HepG2 (cell line): ENCODE results near the gene NPHP4. TPM values are rescaled to one million over a fixed set of nuclear protein-coding genes. Genes with fewer than 3 reads are reported as not detected.

Experiments
- ATM ChIP-seq: fragments of 450-650 bp; IDR thresholded peaks from 2 replicates; pipeline ENCODE4 v1.7.1; 2017; ENCODE audit warnings: mild to moderate bottlenecking, borderline replicate concordance
- GTF2F1 ChIP-seq: fragments of 150-350 bp; IDR thresholded peaks from 2 replicates; pipeline ENCODE4 v1.6.1; 2014; ENCODE audit warnings: low read length
- HMGXB4 ChIP-seq, 2 experiments: sonication (generic) in 1 of 2; formaldehyde crosslinking in 1 of 2; IDR thresholded peaks; 2 replicates each; pipeline versions ENCODE4 v1.4.0 to v1.6.1; 2018 to 2020; ENCODE audit warnings: missing genetic modification reagents in 2 of 2, borderline replicate concordance in 1 of 2, low read depth in 1 of 2, mild to moderate bottlenecking in 1 of 2, missing biosample characterization in 1 of 2
- HNRNPL ChIP-seq: fragments of 200-400 bp; formaldehyde crosslinking; IDR thresholded peaks from 2 replicates; pipeline ENCODE4 v1.6.1; 2017; ENCODE audit warnings: mild to moderate bottlenecking, low read depth, low read length
- POGK ChIP-seq: sonication (generic); formaldehyde crosslinking; conservative IDR thresholded peaks from 2 replicates; pipeline ENCODE4 v1.8.0; 2022; ENCODE audit warnings: mild to moderate bottlenecking, moderate library complexity, missing genetic modification reagents
- PRDM15 ChIP-seq: sonication (generic); formaldehyde crosslinking; IDR thresholded peaks from 2 replicates; pipeline ENCODE4 v1.4.0; 2020; ENCODE audit warnings: missing genetic modification reagents
- REL ChIP-seq: sonication (generic); formaldehyde crosslinking; conservative IDR thresholded peaks from 2 replicates; pipeline ENCODE4 v1.8.0; 2022; ENCODE audit warnings: mild to moderate bottlenecking, missing genetic modification reagents, moderate library complexity
- SNAI1 ChIP-seq: sonication (generic); formaldehyde crosslinking; IDR thresholded peaks from 2 replicates; pipeline ENCODE4 v1.5.0; 2020; ENCODE audit warnings: mild to moderate bottlenecking, missing genetic modification reagents, borderline replicate concordance
- SP4 ChIP-seq: sonication (generic); formaldehyde crosslinking; IDR thresholded peaks from 2 replicates; pipeline ENCODE4 v1.8.1; 2023; ENCODE audit warnings: mild to moderate bottlenecking, missing genetic modification reagents
- YEATS4 ChIP-seq: sonication (generic); formaldehyde crosslinking; IDR thresholded peaks from 2 replicates; pipeline ENCODE4 v1.4.0; 2020; ENCODE audit warnings: missing genetic modification reagents, borderline replicate concordance
- ZBTB20 ChIP-seq: sonication (generic); formaldehyde crosslinking; IDR thresholded peaks from 2 replicates; pipeline ENCODE4 v1.8.1; 2023; ENCODE audit warnings: missing genetic modification reagents, low read depth, mild to moderate bottlenecking, borderline replicate concordance
- ZNF326 ChIP-seq: sonication (generic); formaldehyde crosslinking; IDR thresholded peaks from 2 replicates; pipeline ENCODE4 v1.4.0; 2020; ENCODE audit warnings: missing genetic modification reagents, borderline replicate concordance
- ZNF460 ChIP-seq: sonication (generic); formaldehyde crosslinking; IDR thresholded peaks from 2 replicates; pipeline ENCODE4 v1.5.1; 2020; ENCODE audit warnings: missing genetic modification reagents, mild to moderate bottlenecking, borderline replicate concordance
- ZNF687 ChIP-seq: sonication (generic); formaldehyde crosslinking; IDR thresholded peaks from 2 replicates; pipeline ENCODE4 v1.5.1; 2020; ENCODE audit warnings: mild to moderate bottlenecking, missing genetic modification reagents, moderate library complexity
- polyA plus RNA-seq, 8 experiments: library from polyadenylated mRNA; depleted of rRNA in 3 of 8; stranded (reverse) in 7 of 8; unstranded in 1 of 8; fragments of >200 nt; fragmentation: Illumina TruSeq in 4 of 8; extraction: Trizol in 4 of 8; gene quantifications; 2 replicates each; pipeline versions ENCODE4 v1.2.1 to v1.2.3, GENCODE V29; 2011 to 2016; ENCODE audit warnings: low read depth in 4 of 8, missing spikeins in 1 of 8, mixed read lengths in 1 of 8; ENCODE audit not compliant: insufficient read depth in 1 of 8
- total RNA-seq, 5 experiments: library from RNA; depleted of rRNA; stranded (reverse); fragments of >200 nt; fragmentation: Illumina TruSeq; extraction: Trizol; gene quantifications; 2 replicates each; pipeline ENCODE4 v1.2.3, GENCODE V29; 2016; ENCODE audit warnings: low read depth in 1 of 5
- TF ChIP-seq, protein P1 (sequence below): sonication (generic); formaldehyde crosslinking; IDR thresholded peaks from 2 replicates; pipeline ENCODE4 v1.4.0; 2020; ENCODE audit warnings: mild to moderate bottlenecking, missing genetic modification reagents

The NPHP4 gene
- total and polyA plus RNA-seq, 2 of the 13 experiments (the other 11 are each of a cell fraction or from before 2014, with no cell fraction given) = 4.4 to 6.8 TPM

- 0 out of 2 replicates have a peak, but pooled peaks have one; percentile 33 for TF ChIP-seq POGK (CRISPR knock-in tag)
- TF ChIP-seq YEATS4 = no peak
- 0 out of 2 replicates have a peak, but pooled peaks have one; percentile 17 for TF ChIP-seq SNAI1 (CRISPR knock-in tag)
- TF ChIP-seq GTF2F1 = no peak
- no peak for TF ChIP-seq ATM
- no peak for TF ChIP-seq SP4 (CRISPR knock-in tag)
- TF ChIP-seq, protein P1, sequence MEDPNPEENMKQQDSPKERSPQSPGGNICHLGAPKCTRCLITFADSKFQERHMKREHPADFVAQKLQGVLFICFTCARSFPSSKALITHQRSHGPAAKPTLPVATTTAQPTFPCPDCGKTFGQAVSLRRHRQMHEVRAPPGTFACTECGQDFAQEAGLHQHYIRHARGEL (CRISPR knock-in tag) = no peak
- TF ChIP-seq REL (CRISPR knock-in tag) = 0 out of 2 replicates have a peak, but pooled peaks have one; percentile 40
- no peak for TF ChIP-seq ZBTB20
- no peak for TF ChIP-seq ZNF326 (CRISPR knock-in tag)
- TF ChIP-seq PRDM15 (CRISPR knock-in tag) = peak; percentile 53; the same call in 1 of the 2 replicates
- no peak for TF ChIP-seq ZNF687 (CRISPR knock-in tag)
- TF ChIP-seq HMGXB4 (CRISPR knock-in tag; IDR thresholded peaks at IDR 0.05; ENCODE audit: borderline replicate concordance in 1 of 2, low read depth in 1 of 2) = 0 out of 4 replicates have a peak, but pooled peaks of 1 of the 2 experiments have one; percentile 10
- TF ChIP-seq ZNF460 (CRISPR knock-in tag) = no peak
- peak; percentile 64; the same call in 1 of the 2 replicates for TF ChIP-seq HNRNPL
These were observed 33.3 kb upstream of the NPHP4 start (continued) for GRCh38 chr1:6025269-6026094.
